ENCODE measurements around the gene CELSR1.
"Not testable (repeated sequence)": the region's sequence is repeated elsewhere in the genome, so short reads cannot be mapped to it uniquely, and the experiment has no call there.

CELSR1 gene

DNA sequence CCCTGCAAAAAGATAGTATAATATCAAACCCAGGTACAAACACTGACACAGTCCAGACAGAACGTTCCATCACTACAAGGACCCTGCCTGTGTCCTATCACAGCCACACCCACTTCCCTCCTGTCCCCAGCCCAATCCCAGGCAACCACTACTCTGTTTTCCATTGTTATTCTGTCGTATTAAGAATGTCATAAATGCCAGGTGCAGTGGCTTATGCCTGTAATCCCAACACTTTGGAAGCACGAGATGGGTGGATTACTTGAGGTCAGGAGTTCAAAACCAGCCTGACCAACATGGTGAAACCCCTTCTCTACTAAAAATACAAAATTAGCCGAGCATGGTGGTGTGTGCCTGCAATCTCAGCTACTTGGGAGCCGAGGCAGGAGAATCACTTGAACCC, 112.9 kb downstream of the CELSR1 start:
- H3K4me3 ChIP-seq (ENCODE audit: low read depth, low read length): no peak overlapping the region

DNA sequence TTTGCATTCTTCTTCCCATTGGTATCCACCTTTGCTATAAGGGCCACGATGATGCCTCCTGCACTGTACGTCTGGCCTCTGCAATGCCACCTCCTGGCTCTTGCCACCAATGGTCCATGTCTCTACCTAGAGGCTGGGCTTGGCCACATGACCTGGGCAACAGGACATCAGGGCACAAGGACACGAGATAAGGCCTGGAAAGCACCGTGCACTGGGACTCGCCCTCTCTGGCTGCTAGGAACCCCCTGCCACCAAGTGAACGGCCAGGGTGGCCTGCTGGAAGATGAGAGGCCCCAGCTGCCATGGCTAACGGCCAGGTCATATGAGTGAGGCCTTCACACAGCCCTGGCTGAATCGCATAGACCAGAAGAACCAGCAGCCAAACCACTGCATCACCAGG, 114.5 kb downstream of the CELSR1 start:
- no peak overlapping the region for H3K4me3 ChIP-seq (ENCODE audit: low read depth, low read length)

DNA sequence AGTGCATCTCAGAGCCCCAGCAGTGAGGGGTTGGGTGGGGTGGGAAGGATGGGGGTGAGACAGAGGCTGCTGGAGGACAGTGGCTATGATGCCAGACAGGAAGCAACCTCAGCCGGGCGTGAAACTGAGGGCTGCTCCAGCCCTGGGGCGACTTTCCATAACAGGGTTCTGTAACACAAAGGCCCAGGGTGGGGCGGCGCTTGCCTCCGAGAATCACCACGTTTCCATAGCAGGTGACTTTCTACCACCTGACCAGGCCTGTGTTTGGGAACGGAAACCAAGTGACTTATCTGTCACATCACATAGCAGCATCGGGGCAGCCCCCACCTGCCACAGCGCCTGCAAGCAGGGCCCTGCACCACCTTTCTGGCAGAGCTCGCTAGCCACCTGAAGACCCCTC, 116.2 kb downstream of the CELSR1 start:
- no peak overlapping the region for H3K4me3 ChIP-seq (ENCODE audit: low read depth, low read length)

DNA sequence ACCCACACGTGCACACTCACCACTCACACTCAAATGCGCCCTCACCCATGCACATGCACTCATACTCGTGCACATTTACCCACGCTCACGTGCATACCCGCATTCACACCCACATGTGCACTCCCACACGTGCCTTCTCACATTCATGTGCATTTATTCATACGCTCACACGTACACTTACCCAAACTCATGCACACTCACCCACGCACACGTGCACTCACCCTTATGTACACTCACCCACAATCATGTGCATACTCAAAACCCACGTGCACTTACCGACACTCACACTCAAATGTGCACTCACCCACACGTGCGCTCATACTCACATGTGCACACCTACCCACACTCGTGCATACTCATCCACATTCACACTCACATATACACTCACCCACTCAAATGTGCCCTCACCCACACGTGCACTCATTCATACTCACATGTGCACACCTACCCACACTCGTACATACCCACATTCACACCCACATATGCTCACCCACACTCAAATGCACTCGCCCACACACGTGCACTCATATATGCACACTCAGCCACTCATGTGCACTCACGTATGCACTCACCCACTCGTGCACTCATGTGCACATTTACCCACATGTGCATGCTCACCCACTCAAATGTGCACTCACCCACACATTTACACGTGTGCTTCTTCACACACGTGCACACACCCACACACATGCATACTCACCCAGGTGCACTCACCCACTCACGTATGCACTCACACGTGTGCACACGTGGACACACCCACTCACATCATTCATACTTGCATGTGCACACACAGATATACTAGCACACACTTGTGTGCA, 117.5 kb downstream of the CELSR1 start:
- H3K4me3 ChIP-seq (ENCODE audit: low read depth, low read length): no peak overlapping the region

DNA sequence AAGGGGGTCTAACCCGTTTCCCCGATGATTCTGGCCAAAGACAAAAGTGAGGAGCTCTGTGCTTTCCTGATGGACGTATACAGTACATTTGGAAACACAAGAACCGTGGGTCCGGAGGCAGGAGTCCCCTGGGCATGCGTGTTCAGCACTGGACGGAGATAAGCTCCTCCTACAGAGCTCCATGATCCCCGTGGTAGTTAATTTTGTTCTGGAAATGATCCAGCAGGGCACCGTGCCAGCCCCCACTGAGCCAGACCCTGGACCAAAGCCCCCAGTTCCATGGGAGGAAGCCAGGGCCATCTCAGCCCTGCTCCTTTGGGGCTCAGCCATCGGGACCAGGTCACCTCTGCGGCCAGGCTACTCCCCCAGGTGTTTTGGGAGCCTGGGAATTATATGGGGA, 118.6 kb downstream of the CELSR1 start:
- H3K4me3 ChIP-seq (ENCODE audit: low read depth, low read length): no peak overlapping the region

DNA sequence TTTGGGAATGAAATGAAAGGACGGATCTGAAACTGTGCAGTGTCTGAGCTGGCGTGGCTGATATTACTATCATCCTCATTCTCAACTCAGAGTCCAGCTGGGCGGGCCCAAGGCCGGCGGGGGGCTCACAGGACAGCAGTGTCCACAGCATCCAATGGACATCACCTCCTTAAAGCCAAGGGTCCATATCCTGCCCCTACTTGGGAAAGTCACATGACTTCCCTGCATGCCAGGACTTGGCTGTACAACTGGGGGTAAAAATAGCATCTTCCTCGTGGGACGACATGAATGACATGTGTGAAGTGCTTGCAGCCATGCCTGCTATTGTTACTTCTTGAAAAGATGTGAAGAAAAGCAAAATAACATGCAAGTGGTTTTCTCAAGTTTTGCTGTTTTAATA, 119.7 kb downstream of the CELSR1 start:
- H3K4me3 ChIP-seq (ENCODE audit: low read depth, low read length): no peak overlapping the region

DNA sequence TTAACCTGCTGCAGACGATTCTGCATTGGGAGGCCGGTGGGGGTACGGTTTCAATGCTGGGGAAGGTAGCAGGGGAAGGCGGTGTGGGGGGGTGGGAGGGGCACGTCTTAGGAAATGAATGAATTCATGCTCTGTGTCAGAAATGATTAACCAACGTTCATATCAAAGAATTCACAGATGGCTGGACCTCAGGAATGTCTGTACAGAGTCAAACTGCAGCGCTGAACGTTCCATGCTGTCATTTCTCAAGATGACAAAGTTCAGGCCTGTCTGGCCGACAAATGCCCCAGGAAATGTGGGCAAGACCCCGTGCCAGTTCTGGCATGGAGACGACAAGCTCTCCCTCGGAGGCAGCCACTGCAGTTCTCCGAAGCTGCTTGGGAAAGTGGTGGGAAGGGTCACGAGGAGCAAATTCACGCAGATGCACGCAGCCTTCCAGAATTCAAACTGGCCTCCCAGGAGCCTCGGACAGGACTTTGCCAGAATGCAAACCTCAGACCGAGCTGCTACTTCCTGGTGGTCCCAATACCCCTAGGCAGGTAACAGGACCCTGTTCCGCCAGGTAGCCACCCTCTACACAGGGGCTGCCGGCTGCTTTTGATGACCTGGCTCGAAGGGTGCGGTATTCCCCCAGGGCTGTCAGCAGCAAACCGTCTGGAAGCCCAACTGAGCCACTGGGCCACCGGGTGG, 120.4 kb downstream of the CELSR1 start:
- H3K4me3 ChIP-seq (ENCODE audit: low read depth, low read length): no peak overlapping the region

DNA sequence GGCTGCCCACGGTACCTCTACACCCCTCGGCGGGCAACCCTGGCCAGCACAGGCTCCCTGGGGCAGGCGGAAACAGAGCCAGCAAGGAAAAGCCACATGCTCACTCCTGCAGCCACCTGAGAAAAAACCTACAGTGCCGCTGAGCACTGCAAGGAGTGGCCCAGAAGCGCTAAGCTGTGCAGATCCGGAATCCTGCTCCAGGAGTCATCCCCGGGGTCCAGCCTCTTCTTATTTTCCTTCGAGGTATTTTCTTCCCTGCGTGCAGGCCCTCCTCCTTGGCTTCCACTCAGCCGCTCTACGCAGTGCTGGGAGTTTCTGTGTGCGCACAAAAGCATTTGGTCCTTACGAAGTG, 120.9 kb downstream of the CELSR1 start:
- no peak overlapping the region for H3K4me3 ChIP-seq (ENCODE audit: low read depth, low read length)

DNA sequence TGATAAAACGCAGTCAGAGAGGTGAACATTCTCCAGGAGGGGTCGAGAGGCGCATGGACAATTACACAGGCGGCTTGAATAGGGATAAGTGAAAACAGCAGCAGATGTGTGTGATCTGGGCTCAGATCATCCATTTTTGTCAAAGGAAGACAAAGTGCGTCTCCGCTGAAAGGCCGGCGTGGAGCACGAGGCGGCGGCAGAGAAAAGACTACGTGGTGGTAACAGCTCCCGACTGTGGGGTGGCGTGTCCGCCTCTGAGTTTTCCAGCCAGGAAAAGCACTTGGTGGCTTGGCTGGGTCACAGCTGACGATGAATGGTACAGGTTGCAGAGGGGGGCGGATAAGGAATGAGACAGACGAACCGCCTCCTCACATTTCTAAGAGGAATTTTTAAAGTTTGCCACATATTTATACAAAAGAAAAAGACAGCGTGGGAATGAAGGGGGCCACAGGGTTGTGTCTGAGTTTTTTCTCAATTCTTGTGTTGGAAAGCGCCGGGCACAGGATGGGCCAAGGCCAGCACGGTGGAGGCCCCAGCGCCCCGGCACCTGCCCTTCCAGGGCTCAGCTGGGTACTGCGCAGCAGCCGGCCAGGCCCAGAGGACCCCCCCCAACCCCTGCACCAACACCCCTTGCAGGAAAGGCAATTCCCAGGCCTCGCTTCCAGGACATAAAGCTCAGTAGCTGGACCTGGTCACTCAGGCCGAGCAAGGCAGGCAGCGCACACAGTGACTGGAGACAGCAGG, 121.5 kb downstream of the CELSR1 start:
- no peak overlapping the region for H3K4me3 ChIP-seq (ENCODE audit: low read depth, low read length)

DNA sequence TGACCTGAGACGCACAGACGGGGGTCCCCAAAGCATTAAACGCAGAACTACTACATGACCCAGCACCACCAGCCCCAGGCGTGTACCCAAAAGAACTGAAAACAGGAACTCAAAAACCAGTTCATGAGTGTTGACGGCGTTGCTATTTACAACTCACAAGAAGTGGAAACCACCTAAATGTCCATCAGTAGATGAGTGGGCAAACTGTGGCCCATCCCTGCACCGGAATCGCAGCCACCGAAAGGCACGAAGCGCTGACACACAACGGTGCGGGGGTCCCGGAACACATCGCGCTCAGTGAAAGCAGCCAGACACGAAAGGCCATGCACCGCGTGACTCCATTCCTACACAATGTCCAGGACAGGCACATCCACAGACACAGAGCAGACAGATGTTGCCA, 122.7 kb downstream of the CELSR1 start:
- no peak overlapping the region for H3K4me3 ChIP-seq (ENCODE audit: low read depth, low read length)

DNA sequence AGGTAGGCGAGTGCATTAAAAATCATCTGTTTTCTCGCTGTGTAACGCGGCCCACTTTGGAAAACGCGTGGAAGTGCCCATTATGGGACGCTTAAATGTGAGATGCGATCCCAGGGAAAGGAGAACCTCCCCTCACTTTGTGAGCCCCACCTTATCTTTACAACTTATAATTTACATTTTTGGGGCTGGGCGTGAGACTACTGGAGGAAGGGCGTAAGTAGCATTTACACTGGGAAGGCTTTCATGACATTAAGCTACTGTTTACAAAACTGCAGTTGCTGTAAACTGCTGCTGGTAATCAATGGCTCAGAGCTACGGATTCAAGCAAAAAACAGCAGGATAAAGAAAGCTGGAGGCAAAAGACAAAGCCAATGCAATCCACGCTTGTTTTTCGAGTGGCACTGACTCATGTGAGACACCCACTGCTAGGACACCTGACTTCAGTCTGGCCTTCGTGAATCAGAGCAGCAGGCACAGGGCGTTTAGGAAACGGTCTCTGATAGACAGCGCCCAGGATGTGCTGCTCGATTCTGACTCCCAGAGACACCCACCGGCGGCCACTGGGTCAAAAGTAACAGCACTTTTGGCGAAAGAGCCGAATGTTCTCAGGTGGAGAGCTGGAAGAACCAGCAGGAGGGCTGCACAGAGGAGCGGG, 123.6 kb downstream of the CELSR1 start:
- H3K4me3 ChIP-seq (ENCODE audit: low read depth, low read length): no peak overlapping the region

DNA sequence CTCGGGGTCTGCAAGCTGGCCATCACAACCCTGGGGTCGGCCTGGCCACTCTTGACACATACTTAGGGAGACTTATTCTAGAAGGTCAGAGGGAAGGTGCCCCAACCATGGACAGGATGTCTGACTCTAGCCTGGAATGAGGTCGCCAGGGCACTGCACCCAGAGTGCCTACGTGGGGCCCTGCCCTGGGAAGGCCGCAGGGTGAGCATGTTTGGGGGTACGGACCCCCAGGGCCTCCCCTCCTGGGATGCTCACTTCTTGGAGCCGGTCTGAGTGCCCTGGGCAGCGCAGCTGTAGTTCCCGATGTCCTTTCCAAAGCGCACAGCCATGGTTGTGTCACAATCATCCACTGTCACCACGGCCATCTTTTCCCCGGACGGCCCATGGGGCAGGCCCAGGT, 126.1 kb downstream of the CELSR1 start:
- H3K4me3 ChIP-seq (ENCODE audit: low read depth, low read length): no peak overlapping the region

DNA sequence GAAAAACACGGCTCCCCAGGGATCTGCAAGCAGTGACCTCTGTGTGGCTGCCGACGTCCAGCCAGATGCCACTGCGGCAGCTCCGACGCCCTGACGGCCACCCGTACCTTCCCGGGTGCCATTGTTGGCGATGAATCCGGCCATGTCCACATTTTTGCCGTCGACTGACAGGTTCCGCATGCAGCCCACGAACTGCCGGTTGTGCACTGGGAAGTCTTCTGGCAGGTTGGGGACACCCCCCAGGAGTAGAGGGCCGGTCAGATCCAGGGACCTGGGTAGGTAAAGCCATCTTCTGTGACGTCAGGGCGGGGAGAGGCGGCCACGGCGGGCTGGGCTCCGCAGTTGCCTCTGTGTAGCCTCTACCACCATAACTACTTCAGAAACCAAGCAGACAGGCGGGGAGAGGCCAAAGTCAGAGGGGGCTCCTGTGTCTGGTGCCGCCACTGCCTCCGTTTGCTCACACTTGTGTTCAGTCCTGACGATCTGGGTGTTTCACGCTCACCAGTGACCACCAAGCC, 127.1 kb downstream of the CELSR1 start:
- no peak overlapping the region for H3K4me3 ChIP-seq (ENCODE audit: low read depth, low read length)

DNA sequence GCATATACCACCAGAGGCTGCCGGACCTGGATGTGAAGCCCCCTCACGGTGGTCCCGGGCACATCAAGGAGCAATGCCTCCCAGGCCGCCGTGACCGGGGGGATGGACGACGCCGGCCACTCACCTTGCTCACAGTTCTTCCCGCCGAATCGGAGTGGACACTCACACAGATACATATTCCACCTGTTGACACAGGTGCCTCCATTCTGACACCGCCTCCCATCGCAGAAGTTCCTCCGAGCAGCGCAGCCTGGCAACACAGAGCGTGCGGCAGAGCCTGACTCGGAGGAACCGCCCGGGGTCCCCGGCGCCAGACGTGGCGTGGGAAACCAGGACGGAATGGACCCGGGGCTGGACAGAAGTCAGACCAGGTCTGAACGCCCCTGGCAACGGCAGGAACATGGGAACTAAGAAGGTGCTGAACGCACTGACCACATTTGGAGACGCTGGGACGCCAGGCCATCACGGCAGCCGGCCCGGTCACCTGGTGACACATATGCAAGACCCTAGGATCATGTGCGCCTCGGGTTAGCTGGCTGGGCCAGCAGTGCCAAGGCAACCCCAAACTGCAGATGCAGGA, 127.7 kb downstream of the CELSR1 start:
- H3K4me3 ChIP-seq (ENCODE audit: low read depth, low read length): no peak overlapping the region

DNA sequence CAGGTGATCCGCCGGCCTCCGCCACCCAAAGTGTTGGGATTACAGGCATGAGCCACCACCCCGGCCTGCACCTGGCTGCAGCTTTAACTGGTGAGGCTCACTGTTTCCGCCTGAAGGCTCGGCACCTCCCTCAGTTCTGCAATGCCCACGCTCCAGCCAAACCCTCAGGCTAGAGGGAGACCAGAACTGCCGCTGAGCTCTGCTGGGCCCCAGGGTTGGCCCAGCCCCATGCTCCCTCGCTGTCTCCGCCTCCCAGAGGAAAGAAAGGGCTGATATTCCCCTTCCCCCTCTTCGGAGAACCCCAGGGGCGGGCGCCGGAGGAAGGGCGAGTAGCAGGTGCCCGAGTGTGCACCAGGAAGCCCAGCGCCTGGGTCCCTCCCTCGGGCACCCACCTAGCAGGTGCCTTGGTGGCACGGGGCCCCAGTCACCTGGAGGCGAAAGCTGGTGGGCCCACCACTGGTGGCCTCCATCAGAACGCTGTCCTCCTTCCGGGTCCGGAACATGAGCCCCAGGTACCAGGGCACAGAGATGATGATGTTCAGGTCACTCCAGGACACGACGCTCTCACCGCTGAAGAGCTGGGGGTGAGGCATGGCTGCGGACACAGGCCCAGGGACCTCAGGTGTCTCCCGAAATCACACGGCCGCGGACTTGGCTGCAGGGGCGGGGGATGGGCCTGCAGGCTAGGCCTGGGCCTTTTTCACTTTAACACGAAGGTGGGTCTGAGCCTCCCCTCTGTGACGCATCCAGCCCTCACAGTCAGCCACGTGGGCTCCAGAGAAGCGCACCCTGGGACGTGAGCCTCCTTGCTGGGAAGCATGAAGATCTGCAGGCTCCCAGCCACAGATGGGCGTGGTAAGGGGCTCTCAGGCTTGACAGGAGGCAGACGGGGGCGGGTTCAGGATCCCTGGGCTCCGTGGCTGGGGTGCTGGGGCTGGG, 128.6 kb downstream of the CELSR1 start:
- H3K4me3 ChIP-seq (ENCODE audit: low read depth, low read length): no peak overlapping the region

DNA sequence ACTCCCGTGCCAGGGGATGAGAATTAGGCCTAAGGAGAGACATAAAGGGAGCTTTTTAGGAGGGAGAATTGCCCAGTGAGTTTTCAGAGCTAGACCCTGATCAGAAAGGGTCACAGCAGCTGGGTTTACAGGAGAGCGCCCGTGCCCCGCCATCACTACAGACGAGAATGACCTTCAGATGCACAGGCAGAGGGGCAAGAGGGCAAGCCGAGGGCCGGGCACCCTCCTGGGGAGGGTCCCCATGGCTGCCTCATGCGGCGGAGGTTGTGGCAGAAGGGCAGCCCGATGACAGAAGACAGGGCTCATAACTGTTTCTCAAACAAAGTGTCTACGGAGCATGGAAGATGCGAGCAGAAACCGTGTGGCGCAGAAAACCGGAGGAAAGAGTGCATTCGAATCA, 129.7 kb downstream of the CELSR1 start:
- no peak overlapping the region for H3K4me3 ChIP-seq (ENCODE audit: low read depth, low read length)

DNA sequence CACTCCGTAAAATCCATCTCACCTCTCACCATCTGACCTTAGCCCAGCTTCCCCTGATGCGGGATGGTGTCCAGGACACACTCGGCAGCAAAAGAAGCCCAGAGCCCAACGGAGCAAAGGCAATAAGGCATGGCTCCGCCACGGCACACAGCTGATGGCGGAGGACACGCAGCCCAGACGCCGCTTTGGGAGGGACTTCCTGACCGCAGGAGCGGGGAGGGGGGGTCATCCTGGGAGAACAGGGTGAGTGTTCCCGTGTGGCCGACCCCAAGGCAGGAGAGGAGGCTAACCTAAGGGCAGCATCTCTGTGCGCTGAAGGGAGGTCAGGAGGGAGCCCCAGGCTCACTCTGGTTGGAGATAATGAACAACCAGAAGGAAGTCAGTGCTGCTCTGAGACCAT, 130.6 kb downstream of the CELSR1 start:
- no peak overlapping the region for H3K4me3 ChIP-seq (ENCODE audit: low read depth, low read length)

DNA sequence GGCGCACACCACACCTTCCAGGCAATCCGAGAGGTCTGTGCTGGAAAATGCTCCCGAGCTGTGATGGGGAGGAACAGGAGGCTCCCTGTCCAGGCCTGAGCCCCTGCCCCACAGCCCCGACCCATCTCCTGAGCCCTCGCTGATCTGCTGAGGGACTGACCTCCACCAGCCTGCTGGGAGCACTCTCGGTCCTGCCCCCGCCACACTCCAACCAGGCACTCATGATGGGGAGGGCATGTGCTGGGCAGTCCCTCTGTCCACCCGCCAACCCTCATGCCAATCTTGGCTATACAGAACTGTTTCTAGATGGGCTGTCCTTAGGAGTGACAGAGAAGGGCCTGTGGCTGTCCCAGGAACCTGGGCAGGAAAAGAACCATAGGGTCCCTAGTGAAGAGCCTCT, 131.1 kb downstream of the CELSR1 start:
- H3K4me3 ChIP-seq (ENCODE audit: low read depth, low read length): no peak overlapping the region

DNA sequence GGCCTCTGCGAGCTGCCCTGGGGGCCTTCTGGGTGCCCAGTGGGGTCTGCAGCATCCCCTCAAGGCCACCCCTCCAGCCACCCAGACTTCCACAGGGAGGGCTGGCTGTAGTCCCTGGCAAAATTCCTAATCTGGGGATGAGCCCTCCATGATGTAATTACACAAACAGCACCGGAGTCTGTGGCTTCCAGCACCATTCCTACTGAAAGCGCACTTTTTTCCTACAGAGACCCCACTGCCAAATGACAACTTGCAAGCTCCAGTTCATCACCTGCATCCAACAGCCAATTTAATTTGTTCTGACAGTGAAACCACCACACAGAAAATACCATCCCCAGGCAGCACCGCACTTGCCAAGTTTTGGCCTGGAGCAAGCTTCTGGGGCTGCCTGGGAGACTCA, 131.5 kb downstream of the CELSR1 start:
- no peak overlapping the region for H3K4me3 ChIP-seq (ENCODE audit: low read depth, low read length)

DNA sequence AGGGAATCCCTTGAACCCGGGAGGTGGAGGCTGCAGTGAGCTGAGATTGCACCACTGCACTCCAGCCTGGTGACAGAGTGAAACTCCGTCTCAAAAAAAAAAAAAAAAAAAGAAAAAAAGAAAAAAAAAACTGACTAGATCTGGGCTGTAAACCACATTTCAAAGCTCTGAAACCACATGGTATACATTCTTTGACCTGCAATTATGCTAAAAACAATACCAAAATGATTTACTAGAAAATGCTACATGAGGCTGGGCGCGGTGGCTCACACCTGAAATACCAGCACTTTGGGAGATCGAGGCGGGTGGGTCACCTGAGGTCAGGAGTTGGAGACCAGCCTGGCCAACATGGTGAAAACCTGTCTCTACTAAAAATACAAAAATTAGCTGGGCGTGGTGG, 133.5 kb downstream of the CELSR1 start:
- H3K4me3 ChIP-seq (ENCODE audit: low read depth, low read length): not testable (repeated sequence)

Measured in iPS-11a (cell line).